IPS-18a (cell line): ENCODE results near the gene MBD3.

Source experiments
- H3K27ac ChIP-seq: one replicate; pipeline ENCODE4 v1.5.1; 2013; ENCODE audit warnings: low read length
- H3K27me3 ChIP-seq: one replicate; pipeline ENCODE4 v1.6.1; 2013; ENCODE audit warnings: mild to moderate bottlenecking, low read length; ENCODE audit not compliant: control insufficient read depth, insufficient read depth
- H3K36me3 ChIP-seq: one replicate; pipeline ENCODE4 v1.6.1; 2013; ENCODE audit warnings: low read depth, low read length; ENCODE audit not compliant: control insufficient read depth
- H3K4me1 ChIP-seq: one replicate; pipeline ENCODE4 v1.6.1; 2013; ENCODE audit warnings: low read depth, low read length; ENCODE audit not compliant: control insufficient read depth
- H3K4me3 ChIP-seq: one replicate; pipeline ENCODE4 v1.5.1; 2013; ENCODE audit warnings: low read length
- H3K9ac ChIP-seq: one replicate; pipeline ENCODE4 v1.6.1; 2013; ENCODE audit warnings: mild to moderate bottlenecking, low read length, moderate library complexity
- H3K9me3 ChIP-seq: one replicate; pipeline ENCODE4 v1.6.1; 2013; ENCODE audit warnings: low read depth, low read length; ENCODE audit not compliant: control insufficient read depth

Gene MBD3

GRCh38 chr19:1618157-1619093 lies 25.8 kb upstream of the MBD3 start:
- Histone ChIP-seq H3K4me1 (no peaks in the 10 kb centered on the region), H3K9ac (no peak overlapping the region), H3K4me3 (no peak overlapping the region), H3K27me3 (no peaks in the 10 kb centered on the region), H3K36me3 (peaks cover 76% of the 10 kb centered on the region), H3K27ac (no peak overlapping the region), H3K9me3 (no peaks in the 10 kb centered on the region)

DNA sequence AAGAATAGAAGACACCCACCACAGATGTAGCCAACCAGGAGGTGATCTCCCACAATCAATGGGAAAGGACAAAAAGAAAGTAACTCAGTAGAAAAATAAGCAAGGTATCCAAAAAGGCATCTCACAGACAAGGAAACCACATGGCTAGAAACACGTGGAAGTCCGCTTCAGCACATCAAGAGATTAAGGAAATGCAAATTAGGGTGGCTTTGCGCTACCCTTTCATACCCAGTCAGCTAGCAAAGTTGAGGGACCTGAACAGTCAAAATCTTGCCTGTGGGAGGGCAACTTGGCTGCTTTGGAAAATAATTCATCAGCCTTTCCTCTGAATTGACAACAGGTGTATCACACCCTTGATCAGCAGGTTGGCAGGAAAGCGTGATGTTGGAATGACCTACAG lies 24.2 kb upstream of the MBD3 start:
- Histone ChIP-seq H3K4me3 (no peak overlapping the region), H3K36me3 (peaks cover 83% of the 10 kb centered on the region), H3K4me1 (no peaks in the 10 kb centered on the region), H3K27me3 (no peaks in the 10 kb centered on the region), H3K9ac (no peak overlapping the region), H3K9me3 (no peaks in the 10 kb centered on the region), H3K27ac (no peak overlapping the region)

DNA sequence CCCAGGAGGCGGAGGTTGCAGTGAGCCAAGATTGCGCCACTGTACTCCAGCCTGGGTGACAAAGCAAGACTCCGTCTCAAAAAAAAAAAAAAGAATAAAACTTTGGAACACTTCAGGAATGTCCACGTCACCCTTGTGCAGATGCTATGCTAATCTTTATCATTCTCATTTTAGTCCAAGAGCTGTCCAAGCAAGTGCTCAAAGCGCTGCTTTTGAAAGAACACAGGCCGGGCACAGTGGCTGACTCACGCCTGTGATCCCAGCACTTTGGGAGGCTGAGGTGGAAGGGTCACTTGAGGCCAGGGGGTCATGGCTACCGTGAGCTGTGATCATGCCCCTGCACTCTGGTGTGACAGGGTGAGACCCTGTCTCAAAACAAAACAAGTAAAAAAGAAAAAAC lies 23.7 kb upstream of the MBD3 start:
- Histone ChIP-seq H3K4me3 (no peak overlapping the region), H3K4me1 (no peaks in the 10 kb centered on the region), H3K36me3 (peaks cover 83% of the 10 kb centered on the region), H3K9me3 (no peaks in the 10 kb centered on the region), H3K27ac (no peak overlapping the region), H3K27me3 (no peaks in the 10 kb centered on the region), H3K9ac (no peak overlapping the region)

- Histone ChIP-seq H3K4me1 (no peaks in the 10 kb centered on the region), H3K4me3 (no peak overlapping the region), H3K27ac (no peak overlapping the region), H3K9me3 (no peaks in the 10 kb centered on the region), H3K9ac (no peak overlapping the region), H3K27me3 (no peaks in the 10 kb centered on the region), H3K36me3 (peaks cover 84% of the 10 kb centered on the region)
Observed at GRCh38 chr19:1615156-1615765, 22.6 kb upstream of the MBD3 start.

- H3K27ac ChIP-seq, result no peak overlapping the region
- no peaks in the 10 kb centered on the region for H3K4me1 ChIP-seq
- H3K4me3 ChIP-seq, result no peak overlapping the region
- H3K36me3 ChIP-seq, result peaks cover 81% of the 10 kb centered on the region
- no peak overlapping the region for H3K9ac ChIP-seq
- H3K9me3 ChIP-seq, result no peaks in the 10 kb centered on the region
- H3K27me3 ChIP-seq, result no peaks in the 10 kb centered on the region
Observed at GRCh38 chr19:1613808-1614570, 21.3 kb upstream of the MBD3 start.

- H3K9ac ChIP-seq, result no peak overlapping the region
- no peak overlapping the region for H3K4me3 ChIP-seq
- peaks cover 79% of the 10 kb centered on the region for H3K36me3 ChIP-seq
- no peaks in the 10 kb centered on the region for H3K4me1 ChIP-seq
- H3K27ac ChIP-seq, result no peak overlapping the region
- H3K9me3 ChIP-seq, result no peaks in the 10 kb centered on the region
- no peaks in the 10 kb centered on the region for H3K27me3 ChIP-seq
Observed at GRCh38 chr19:1613146-1613545, 20.5 kb upstream of the MBD3 start.

DNA sequence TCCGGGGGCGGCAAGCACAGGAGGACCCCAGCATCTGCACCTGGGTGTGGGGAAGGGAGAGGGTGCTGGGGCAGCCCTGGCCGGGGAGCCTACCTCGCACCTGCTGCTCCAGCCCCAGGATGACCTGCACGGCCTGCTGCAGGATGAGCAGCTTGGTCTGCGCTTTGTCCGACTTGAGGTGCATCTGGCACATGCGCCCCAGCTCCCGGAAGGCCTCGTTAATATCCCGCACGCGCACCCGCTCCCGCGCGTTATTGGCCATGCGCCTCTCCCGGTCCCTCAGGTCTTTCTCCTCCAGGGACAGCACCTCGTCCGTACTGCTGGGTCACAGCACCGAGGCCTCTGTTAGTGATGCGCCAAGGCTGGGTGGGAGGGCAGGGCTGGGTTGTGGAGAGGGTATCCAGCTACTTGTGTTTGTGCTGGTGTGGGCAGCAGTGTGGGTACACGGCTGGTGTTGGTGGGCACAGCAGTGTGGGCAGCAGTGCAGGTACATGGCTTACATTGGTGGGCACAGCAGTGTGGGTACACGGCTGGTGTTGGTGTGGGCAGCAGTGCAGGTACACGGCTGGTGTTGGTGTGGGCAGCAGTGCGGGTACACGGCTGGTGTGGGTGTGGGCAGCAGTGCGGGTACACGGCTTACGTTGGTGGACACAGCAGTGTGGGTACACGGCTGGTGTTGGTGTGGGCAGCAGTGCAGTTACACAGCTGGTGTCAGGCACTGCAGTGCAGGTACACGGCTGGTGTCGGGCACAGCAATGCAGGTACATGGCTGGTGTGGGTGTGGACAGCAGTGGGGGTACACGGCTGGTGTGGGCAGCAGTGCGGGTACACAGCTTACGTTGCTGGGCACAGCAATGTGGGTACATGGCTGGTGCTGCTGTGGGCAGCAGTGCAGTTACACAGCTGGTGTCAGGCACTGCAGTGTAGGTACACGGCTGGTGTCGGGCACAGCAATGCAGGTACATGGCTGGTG lies 19.7 kb upstream of the MBD3 start:
- H3K9me3 ChIP-seq, result no peaks in the 10 kb centered on the region
- no peaks in the 10 kb centered on the region for H3K4me1 ChIP-seq
- no peak overlapping the region for H3K27ac ChIP-seq
- H3K36me3 ChIP-seq, result peaks cover 72% of the 10 kb centered on the region
- no peaks in the 10 kb centered on the region for H3K27me3 ChIP-seq
- no peak overlapping the region for H3K4me3 ChIP-seq
- H3K9ac ChIP-seq, result no peak overlapping the region

GRCh38 chr19:1611353-1611752 lies 18.7 kb upstream of the MBD3 start:
- H3K4me3 ChIP-seq, result no peak overlapping the region
- no peaks in the 10 kb centered on the region for H3K27me3 ChIP-seq
- no peak overlapping the region for H3K27ac ChIP-seq
- no peaks in the 10 kb centered on the region for H3K9me3 ChIP-seq
- peaks cover 62% of the 10 kb centered on the region for H3K36me3 ChIP-seq
- no peak overlapping the region for H3K9ac ChIP-seq
- H3K4me1 ChIP-seq, result no peaks in the 10 kb centered on the region

DNA sequence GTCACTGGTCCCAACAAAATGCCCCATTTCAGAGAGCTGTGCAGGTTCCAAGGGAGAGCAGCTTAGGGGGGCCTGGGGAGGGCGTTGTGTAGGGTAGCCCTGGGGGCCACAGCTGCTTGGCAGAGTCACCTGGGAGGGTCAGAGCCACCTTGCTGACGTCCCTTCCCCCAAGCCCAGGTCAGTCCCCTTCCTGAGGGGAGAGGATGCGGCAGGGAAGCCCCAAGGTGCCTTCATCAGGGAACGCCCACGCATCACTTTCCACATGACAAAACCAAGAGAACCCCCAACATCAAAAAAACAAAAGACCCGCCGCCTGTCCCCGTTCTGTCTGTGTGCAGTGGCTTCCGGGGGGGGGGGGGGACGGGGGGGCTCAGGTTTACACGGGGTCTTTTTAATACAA lies 17.9 kb upstream of the MBD3 start:
- H3K9me3 ChIP-seq, result no peaks in the 10 kb centered on the region
- peaks cover 3% of the 10 kb centered on the region for H3K4me1 ChIP-seq
- H3K4me3 ChIP-seq, result no peak overlapping the region
- peaks cover 55% of the 10 kb centered on the region for H3K36me3 ChIP-seq
- H3K27me3 ChIP-seq, result no peaks in the 10 kb centered on the region
- no peak overlapping the region for H3K27ac ChIP-seq
- H3K9ac ChIP-seq, result no peak overlapping the region

GRCh38 chr19:1609680-1610474 lies 17.2 kb upstream of the MBD3 start:
- no peak overlapping the region for H3K9ac ChIP-seq
- peaks cover 51% of the 10 kb centered on the region for H3K36me3 ChIP-seq
- no peak overlapping the region for H3K4me3 ChIP-seq
- no peaks in the 10 kb centered on the region for H3K27me3 ChIP-seq
- no peaks in the 10 kb centered on the region for H3K9me3 ChIP-seq
- no peak overlapping the region for H3K27ac ChIP-seq
- H3K4me1 ChIP-seq, result peaks cover 3% of the 10 kb centered on the region
